ENCODE data around the gene CXCL17. TPM values are rescaled to one million over a fixed set of nuclear protein-coding genes. Genes with fewer than 3 reads are reported as not detected.
"Not testable (repeated sequence)": the region's sequence is repeated elsewhere in the genome, so short reads cannot be mapped to it uniquely, and the experiment has no call there.

CXCL17 gene
- total and polyA plus RNA-seq, 8 donors, result 4.3 to 42.1 (median 9.6) TPM

DNA sequence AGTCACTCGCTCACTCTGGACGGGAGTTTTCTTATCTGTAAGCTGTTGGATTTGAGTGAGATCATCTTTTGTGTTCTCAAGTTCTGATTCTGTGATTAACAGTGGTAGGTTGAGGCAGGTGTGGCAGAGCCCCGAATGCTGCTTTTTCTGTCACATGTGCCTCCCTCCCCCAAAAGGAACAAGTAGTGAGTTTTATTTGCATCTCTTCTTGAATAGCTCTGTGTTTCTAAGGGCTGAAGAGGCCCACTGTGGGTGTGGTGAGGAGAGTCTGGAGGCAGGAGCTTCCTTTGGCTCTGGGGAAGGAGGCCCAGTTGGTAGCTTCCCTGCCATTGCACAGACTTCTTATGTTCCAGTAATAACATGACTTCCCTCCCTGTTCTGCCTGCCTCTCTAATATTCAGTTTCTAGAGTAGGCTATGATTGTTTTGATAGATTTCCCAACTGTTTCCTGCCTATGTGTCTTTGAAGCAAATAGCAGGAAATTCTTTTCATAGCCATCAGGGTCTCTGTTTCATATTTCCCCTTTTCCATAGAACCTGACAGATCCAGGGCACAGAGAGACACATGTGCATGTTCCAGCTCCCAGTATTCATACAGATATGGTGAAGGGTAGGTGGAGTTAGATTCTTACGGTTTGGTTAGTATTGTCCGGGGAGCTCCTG is 23.9 kb upstream of the CXCL17 start:
- H3K4me1 ChIP-seq, result no peaks in the 10 kb centered on the region
- H3K27me3 ChIP-seq, result no peaks in the 10 kb centered on the region
- intact Hi-C loops (cut with DNase I), result no loop called here
- WGBS, 2 donors, result 70 to 72% methylated on average over 5 of the region's 5 CpGs
- no peak for ATAC-seq
- no peaks in the 10 kb centered on the region for H3K9me3 ChIP-seq
- H3K36me3 ChIP-seq, result no peaks in the 10 kb centered on the region
- no peak for DNase-seq
- FAIRE-seq, result no peak
- H3K27ac ChIP-seq, result no peak overlapping the region
- H3K4me3 ChIP-seq, result no peak overlapping the region
- TF ChIP-seq, protein P1, sequence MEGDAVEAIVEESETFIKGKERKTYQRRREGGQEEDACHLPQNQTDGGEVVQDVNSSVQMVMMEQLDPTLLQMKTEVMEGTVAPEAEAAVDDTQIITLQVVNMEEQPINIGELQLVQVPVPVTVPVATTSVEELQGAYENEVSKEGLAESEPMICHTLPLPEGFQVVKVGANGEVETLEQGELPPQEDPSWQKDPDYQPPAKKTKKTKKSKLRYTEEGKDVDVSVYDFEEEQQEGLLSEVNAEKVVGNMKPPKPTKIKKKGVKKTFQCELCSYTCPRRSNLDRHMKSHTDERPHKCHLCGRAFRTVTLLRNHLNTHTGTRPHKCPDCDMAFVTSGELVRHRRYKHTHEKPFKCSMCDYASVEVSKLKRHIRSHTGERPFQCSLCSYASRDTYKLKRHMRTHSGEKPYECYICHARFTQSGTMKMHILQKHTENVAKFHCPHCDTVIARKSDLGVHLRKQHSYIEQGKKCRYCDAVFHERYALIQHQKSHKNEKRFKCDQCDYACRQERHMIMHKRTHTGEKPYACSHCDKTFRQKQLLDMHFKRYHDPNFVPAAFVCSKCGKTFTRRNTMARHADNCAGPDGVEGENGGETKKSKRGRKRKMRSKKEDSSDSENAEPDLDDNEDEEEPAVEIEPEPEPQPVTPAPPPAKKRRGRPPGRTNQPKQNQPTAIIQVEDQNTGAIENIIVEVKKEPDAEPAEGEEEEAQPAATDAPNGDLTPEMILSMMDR (IDR thresholded peaks at IDR 0.05), result no peak

DNA sequence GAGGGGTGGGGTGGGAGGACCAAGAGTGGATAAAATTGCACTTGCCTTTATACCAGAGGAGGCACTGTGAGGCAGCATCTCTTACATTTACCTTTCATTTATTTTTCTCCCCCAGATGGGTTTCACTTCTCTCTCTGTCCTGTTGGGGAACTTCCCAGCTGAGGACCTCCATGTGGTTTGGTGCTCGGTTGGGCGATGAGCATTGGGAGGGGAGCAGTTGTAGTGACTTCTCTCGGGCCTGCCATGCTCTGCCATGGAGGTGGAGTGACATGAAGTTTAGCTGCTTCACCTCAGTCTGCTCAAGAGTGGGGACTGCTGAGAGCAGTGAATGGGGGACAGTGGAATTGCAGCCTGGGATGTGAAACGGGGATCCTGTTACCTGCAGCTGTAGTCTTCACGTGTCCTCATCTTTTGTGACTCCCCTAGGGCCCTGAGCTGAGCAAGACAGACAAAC is 23.1 kb upstream of the CXCL17 start:
- Histone ChIP-seq H3K4me1 (no peaks in the 10 kb centered on the region), H3K27ac (no peak overlapping the region), H3K27me3 (no peaks in the 10 kb centered on the region), H3K9me3 (no peaks in the 10 kb centered on the region), H3K36me3 (no peaks in the 10 kb centered on the region), H3K4me3 (no peak overlapping the region)
- DNase-seq (no peak), ATAC-seq (no peak), FAIRE-seq (no peak)
- WGBS, 2 donors, result 76 to 82% methylated on average over 5 of the region's 5 CpGs
- TF ChIP-seq, protein P1 (IDR thresholded peaks at IDR 0.05), result no peak
- intact Hi-C loops (cut with DNase I), result no loop called here

DNA sequence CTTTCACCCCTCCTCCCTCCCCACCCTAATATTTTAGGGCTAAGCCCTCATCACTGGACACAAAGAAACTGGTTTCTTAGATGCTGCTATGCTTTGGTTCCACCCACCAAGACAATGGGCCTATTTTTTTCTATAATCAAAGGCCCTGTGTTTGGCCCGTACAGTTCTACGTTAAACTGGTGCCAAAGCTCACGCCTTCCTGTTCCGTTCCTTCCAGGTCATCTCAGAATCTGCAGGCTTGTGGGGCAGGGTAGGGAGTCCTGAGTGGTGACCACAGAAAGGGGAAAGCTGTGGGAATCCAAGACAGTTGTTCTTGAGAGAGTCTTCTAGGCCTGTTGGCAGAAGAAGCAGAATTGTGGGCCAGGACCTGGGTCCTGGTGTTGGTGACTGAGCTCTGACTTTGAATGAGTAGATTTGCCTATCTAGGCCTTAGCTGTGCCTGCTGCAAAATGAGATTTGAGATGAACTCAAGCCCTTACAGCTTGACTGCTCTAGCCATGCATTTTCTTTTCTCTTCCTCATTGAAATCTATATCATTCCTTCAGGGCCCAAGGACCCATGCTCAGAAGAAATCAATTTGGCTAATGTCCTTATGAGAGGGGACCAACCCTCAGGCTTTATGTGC is 19.1 kb upstream of the CXCL17 start:
- Histone ChIP-seq H3K9me3 (no peaks in the 10 kb centered on the region), H3K4me3 (no peak overlapping the region), H3K27me3 (no peaks in the 10 kb centered on the region), H3K4me1 (no peaks in the 10 kb centered on the region), H3K27ac (no peak overlapping the region), H3K36me3 (no peaks in the 10 kb centered on the region)
- peak in 2 of 4 donors; percentile 24 to 57 for ATAC-seq
- 59 to 69% methylated on average over 4 of the region's 4 CpGs for WGBS, 2 donors
- intact Hi-C loops (cut with DNase I), result no loop called here
- TF ChIP-seq, protein P1 (IDR thresholded peaks at IDR 0.05), result no peak
- DNase-seq, result no peak
- FAIRE-seq, result no peak

DNA sequence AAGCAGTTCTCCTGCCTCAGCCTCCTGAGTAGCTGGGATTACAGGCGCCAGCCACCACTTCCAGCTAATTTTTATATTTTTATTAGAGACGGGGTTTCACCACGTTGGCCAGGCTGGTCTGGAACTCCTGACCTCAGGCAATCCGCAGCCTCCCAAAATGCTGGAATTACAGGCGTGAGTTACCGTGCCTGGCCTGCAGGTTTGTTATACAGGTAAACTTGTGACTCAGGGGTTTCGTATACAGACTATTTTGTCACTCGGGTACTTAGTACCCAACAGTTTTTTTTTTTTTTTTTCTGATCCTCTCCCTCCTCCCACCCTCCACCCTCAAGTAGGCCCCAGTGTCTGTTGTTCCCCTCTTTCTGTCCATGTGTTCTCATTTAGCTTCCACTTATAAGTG is 18.5 kb upstream of the CXCL17 start:
- H3K36me3 ChIP-seq; H3K27ac ChIP-seq; H3K9me3 ChIP-seq; H3K4me3 ChIP-seq; H3K4me1 ChIP-seq; intact Hi-C loops (cut with DNase I); DNase-seq; H3K27me3 ChIP-seq; FAIRE-seq; ATAC-seq: not testable (repeated sequence)
- WGBS, 2 donors, result 81 to 92% methylated on average over 8 of the region's 8 CpGs

DNA sequence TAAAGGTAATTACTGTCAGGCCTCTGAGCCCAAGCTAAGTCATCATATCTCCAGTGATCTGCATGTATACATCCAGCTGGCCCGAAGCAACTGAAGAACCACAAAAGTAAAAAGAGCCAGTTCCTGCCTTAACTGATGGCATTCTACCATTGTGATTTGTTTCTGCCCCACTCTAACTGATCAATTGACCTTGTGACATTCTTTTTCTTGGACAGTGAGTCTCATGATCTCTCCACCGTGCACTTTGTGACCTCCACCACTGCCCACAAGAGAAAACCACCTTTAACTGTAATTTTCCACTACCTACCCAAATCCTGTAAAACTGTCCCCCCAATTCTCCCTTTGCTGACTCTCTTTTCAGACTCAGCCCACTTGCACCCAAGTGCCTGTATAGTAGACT is 17.2 kb upstream of the CXCL17 start:
- TF ChIP-seq, protein P1 (IDR thresholded peaks at IDR 0.05), result no peak
- no peaks in the 10 kb centered on the region for H3K9me3 ChIP-seq
- WGBS, 2 donors, result 78 to 82% methylated on average over 2 of the region's 2 CpGs
- DNase-seq (no peak), ATAC-seq (no peak), FAIRE-seq (no peak)
- intact Hi-C loops (cut with DNase I), result no loop called here
- H3K4me1 ChIP-seq, result no peaks in the 10 kb centered on the region
- no peak overlapping the region for H3K4me3 ChIP-seq
- H3K36me3 ChIP-seq, result no peaks in the 10 kb centered on the region
- H3K27me3 ChIP-seq, result no peaks in the 10 kb centered on the region
- H3K27ac ChIP-seq, result no peak overlapping the region

Measured in pancreas (tissue), 10 donors.